AG08395 (cell line): ENCODE results near the gene SSR1.
A peak's percentile ranks its signal among the peaks of the same experiment; 100 is the strongest.
"Not testable (repeated sequence)": the region's sequence is repeated elsewhere in the genome, so short reads cannot be mapped to it uniquely, and the experiment has no call there.

Source experiments
- DNase-seq: peaks from one replicate; pipeline ENCODE4 v3.0.0; 2012; ENCODE audit warnings: mixed read lengths, low spot score

SSR1 gene

GRCh38 chr6:7276199-7276524 lies 36.8 kb downstream of the SSR1 start:
- no peak for DNase-seq

GRCh38 chr6:7274525-7274924 lies 38.5 kb downstream of the SSR1 start:
- not testable (repeated sequence) for DNase-seq

DNA sequence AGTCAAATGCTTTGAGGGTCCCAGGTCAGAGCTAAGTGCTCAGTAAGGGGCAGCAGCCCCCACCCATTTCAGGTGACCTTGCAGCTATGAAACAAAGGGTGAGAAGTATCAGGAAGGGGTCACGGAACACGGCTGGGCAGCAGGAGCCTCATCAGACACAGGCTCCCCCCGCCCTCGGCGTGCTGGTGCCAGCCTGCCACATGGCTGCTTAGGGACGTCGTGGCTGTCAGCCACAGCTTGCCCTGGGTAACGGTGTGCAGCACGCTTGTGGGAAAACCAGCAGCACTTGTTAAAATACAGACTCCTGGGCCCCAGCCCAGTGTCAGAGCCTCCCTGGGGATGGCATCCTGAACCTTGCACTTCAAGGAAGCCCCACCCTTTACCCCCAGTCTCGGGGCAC lies 39.3 kb downstream of the SSR1 start:
- no peak for DNase-seq

GRCh38 chr6:7271205-7271534 lies 41.8 kb downstream of the SSR1 start:
- no peak for DNase-seq

DNA sequence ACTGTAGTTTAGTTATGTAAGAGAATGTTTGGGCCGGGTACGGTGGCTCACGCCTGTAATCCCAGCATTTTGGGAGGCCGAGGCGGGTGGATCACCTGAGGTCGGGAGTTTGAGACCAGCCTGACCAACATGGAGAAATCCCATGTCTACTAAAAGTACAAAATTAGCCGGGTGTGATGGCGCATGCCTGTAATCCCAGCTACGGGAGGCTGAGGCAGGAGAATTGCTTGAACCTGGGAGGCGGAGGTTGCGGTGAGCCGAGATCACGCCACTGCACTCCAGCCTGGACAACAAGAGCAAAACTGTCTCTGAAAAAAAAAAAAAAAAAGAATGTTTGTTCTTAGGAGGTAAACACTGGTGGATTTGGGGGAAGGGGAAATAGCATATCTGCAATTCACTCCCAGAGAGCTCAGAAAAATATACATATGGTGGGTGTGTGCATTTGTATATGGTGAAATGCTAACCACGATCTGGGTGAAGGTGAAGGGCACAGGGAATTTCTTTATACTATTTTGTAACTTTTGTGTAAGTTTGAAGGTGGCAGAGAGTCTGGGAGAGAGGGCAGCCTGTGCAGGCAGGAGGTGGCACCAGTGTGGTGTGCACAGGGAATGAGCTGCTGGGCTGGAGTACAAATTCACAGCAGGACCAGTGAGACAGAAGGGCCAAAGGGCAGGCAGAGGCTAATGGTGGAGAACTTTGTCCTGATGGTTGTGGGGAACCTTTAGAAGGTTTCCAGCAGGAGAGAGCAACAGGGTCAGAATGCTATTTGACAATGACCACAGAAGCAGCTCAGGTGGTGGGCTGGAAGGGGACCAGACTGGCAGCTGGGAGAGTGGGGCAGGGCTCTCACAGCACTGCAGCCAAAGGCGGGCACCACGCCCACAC lies 42.4 kb downstream of the SSR1 start:
- no peak for DNase-seq

DNA sequence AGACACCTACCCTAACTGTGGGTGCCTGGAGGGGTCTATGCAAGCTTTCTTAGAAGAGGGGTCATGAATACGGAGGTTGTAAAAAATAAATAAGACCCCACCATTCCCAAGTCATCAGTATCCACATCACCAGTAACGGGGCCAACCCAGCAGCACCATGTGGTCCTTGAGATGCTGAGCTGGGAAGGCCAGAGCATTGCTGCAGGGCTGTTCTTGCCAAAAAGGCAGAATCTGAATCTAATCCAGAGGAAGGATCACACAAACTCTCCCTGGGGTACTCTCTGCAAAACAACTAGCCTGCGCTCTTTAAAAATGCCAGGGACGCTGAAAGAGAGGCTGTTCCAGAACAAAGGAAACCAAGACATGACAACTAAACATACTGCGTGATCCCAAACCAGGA lies 43.2 kb downstream of the SSR1 start:
- no peak for DNase-seq

DNA sequence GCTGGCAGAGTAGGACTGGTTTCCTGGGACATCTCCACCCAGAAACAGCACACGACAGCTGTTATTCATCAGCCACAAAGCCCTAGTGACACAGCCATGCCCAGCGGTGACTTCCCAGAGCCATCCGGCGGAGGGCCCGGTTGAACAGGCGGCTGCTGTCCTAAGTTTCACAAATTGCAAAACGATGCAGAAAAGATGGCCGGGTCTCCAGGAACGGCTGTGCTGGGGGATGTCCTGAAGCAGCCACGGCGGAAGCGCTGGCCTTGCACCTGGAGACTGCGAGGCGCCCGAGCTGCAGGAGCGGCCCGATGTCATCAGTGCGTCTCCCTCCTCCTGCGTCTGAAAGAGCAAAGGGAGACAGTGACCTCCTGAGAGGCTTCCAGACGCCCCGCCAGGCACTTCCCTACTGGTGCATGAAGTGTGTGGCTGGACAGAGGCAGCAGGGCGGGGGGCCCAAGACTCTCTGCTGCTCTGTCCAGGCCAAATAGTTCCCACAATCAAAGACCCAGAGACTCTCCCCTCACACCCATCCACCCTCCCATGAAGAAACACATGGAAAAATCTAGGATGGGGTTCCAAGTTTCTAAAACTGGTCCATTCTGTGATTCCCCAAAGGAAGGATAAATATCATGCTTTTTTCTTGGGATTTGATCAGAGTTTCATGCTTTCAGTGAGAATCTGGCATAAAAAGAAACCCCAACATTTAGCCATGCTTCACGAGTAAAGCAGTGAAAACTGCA lies 44.0 kb downstream of the SSR1 start:
- no peak for DNase-seq

DNA sequence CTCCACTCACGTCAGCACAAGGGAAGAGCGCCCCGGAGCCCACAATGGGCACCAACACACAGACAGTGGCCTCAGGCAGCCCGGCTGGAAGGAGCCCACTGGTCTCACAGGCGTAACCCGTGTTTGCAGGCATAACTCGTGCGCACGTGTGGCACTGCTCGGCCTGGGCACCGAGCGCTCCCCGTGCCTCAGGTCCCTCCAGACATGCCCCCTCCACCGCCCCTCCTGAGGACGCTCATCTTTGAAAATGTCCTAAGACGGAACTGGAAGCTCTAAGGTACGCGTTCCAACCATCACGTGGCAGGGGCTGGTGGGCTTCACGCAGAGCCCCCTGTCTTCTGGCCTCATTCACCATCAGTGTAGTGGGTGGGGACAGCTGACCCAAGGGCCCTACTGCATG lies 44.6 kb downstream of the SSR1 start:
- no peak for DNase-seq

DNA sequence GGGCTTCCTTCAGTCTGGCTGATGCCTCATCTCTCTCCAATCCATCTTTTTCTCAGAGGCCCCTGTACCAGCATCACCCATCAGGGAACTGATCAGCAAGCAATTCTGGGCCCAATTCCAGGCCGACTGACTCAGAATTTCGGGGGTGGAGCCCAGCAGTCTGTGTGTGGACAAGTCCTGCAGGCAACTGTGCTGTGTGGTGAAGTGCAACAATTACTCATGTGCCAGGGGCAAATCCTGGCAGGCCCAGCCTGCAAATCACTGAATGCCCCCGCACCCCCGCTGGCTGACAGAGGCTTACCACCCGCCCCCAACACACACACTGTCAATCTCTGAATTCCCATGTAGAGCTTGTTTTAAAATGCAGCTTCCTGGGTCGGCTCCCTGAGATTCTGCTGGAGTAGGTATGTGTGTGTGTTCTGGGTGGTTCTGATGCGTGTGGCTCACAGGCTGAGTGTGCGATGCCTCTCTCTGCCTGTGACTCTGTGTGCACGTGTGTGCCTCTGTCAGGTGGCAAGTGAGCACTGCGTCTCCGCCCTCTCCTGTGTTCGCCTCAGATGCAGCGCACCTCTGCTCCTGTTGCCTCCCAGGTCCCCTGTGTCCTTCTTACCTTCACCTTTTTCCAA lies 45.4 kb downstream of the SSR1 start:
- peak; percentile 97 for DNase-seq

GRCh38 chr6:7267071-7267465 lies 45.9 kb downstream of the SSR1 start:
- DNase-seq = no peak

GRCh38 chr6:7265385-7265726 lies 47.6 kb downstream of the SSR1 start:
- DNase-seq = not testable (repeated sequence)

- no peak for DNase-seq
These were observed 48.2 kb downstream of the SSR1 start for GRCh38 chr6:7264686-7265384.

DNA sequence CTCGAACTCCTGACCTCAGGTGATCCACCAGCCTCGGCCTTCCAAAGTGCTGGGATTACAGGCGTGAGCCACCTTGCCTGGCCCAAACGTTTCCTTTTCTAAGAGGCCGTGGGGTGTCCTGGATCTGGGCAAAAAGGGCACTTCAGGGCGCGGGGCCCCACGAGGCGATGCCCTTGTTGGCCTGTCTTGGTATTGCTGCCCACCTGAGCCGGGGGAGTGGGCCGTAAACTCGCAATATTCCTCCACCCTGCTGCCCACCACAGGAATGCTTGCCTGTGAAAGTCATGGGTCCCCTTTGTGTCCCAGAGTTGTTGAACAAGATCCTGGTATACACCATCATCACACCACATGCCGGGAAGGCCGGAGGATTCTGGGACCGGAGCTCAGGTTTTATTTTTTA lies 49.0 kb downstream of the SSR1 start:
- no peak for DNase-seq

GRCh38 chr6:7263519-7263805 lies 49.5 kb downstream of the SSR1 start:
- DNase-seq = not testable (repeated sequence)

DNA sequence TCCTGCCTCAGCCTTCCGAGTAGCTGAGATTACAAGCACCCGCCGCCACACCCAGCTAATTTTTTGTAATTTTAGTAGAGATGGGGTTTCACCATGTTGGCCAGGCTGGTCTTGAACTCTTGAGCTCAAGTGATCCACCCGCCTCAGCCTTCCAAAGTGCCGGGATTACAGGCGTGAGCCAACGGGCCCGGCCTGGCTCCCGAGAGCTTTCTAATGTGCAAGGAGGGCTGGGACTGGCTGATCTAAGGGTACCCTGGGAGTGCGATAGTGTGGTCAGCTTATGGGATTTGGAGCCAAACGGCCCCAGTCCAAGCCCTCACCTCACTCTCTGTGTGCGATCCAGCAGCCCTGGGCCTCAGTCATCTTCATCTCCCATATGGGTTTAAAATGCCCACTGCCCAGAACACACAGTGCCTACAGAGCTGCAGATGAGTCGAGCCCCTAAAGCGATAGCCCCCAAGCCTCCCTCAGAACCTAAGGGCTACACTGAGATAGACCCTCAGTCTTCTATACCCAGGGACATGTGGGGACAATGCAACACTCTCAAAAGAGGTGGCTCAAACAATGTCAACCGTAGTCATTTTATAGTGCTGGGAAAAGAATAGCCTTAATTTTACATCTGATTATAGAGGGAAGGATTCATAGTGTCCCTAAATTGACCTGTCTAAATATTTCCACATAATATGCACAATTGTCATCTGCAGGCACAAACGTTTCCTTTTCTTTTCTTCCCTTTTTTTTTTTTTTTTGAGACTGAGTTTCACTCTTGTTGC lies 50.1 kb downstream of the SSR1 start:
- no peak for DNase-seq

GRCh38 chr6:7261852-7262461 lies 51.0 kb downstream of the SSR1 start:
- DNase-seq = no peak

- peak; percentile 99 for DNase-seq
These were observed 51.8 kb downstream of the SSR1 start for GRCh38 chr6:7261032-7261841.

GRCh38 chr6:7260291-7261031 lies 52.5 kb downstream of the SSR1 start:
- DNase-seq = no peak

DNA sequence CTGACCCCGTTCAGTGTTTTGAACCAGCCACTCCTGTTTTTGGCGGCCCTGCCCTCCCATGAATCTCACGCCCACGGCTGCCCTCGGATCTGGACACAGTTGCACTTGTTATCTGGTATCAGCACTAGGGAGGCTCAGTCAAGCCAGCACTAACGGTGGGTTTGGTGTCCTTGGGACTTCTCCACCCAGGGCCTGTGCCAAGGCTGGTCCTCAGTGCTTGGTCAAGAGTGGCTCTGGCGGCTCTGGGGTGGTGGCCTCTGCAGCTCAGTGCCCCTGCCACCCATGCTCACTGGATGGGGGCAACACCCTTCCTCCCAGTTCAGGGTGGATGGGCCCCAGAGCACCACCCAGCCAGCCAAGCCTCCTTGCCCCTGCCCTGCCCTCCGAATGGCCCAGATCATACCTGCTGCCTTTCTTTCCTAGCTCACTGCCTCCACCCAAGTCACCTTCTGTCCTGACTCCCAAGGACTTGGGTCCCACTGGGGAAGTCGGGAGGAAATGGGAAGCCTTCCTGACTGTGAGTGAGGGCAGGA lies 54.7 kb downstream of the SSR1 start:
- DNase-seq = no peak
